MM.1S (cell line): Measurements from ENCODE around the gene ST6GALNAC4.

ENCODE experiments used
- DNase-seq: peaks from one replicate; pipeline ENCODE4 v3.0.0-alpha.2; 2015
- H2AFZ ChIP-seq: fragments of 300-600 bp; sonication (generic); 2 replicates; pipeline ENCODE4 v1.6.0; 2016; ENCODE audit warnings: antibody characterized with exemption, low read length
- H3F3A ChIP-seq: fragments of 300-600 bp; sonication (generic); 2 replicates; pipeline ENCODE4 v1.6.1; 2016; ENCODE audit warnings: mild to moderate bottlenecking, antibody characterized with exemption, low read length, moderate library complexity, mixed read lengths; ENCODE audit not compliant: insufficient read depth
- H3K27ac ChIP-seq: fragments of 300-600 bp; sonication (generic); 2 replicates; pipeline ENCODE4 v1.5.1; 2016; ENCODE audit warnings: mild to moderate bottlenecking, low read length
- H3K27me3 ChIP-seq: fragments of 300-600 bp; sonication (generic); replicated peaks from 2 replicates; pipeline ENCODE4 v1.6.0; 2016; ENCODE audit warnings: low read length; ENCODE audit not compliant: insufficient read depth
- H3K36me3 ChIP-seq: fragments of 300-600 bp; sonication (generic); replicated peaks from 2 replicates; pipeline ENCODE4 v1.6.1; 2016; ENCODE audit warnings: mild to moderate bottlenecking, low read length, mixed read lengths; ENCODE audit not compliant: insufficient read depth
- H3K4me1 ChIP-seq: fragments of 300-600 bp; sonication (generic); 2 replicates; pipeline ENCODE4 v1.6.1; 2016; ENCODE audit warnings: low read length, mixed read lengths
- H3K4me2 ChIP-seq: fragments of 300-600 bp; sonication (generic); 2 replicates; pipeline ENCODE4 v1.6.0; 2016; ENCODE audit warnings: low read depth, low read length
- H3K4me3 ChIP-seq: fragments of 300-600 bp; sonication (generic); 2 replicates; pipeline ENCODE4 v1.5.1; 2016; ENCODE audit warnings: low read length, mixed read lengths
- H3K79me2 ChIP-seq: fragments of 300-600 bp; sonication (generic); 2 replicates; pipeline ENCODE4 v1.6.1; 2016; ENCODE audit warnings: mixed run types, low read length, mixed read lengths
- H3K9ac ChIP-seq: fragments of 300-600 bp; sonication (generic); 2 replicates; pipeline ENCODE4 v1.6.1; 2016; ENCODE audit warnings: low read length, mixed read lengths
- H3K9me2 ChIP-seq: fragments of 300-600 bp; sonication (generic); replicated peaks from 2 replicates; pipeline ENCODE4 v1.6.1; 2016; ENCODE audit warnings: mild to moderate bottlenecking, low read length, mixed read lengths; ENCODE audit not compliant: insufficient read depth
- H3K9me3 ChIP-seq: fragments of 300-600 bp; sonication (generic); replicated peaks from 2 replicates; pipeline ENCODE4 v1.6.1; 2016; ENCODE audit warnings: mild to moderate bottlenecking, low read length, mixed read lengths; ENCODE audit not compliant: insufficient read depth
- H4K20me1 ChIP-seq: fragments of 300-600 bp; sonication (generic); 2 replicates; pipeline ENCODE4 v1.6.1; 2016; ENCODE audit warnings: mild to moderate bottlenecking, low read length, moderate library complexity, mixed read lengths; ENCODE audit not compliant: insufficient read depth
- CTCF ChIP-seq: fragments of 300-600 bp; sonication (generic); IDR thresholded peaks from 2 replicates; pipeline ENCODE4 v1.5.1; 2016; ENCODE audit warnings: antibody characterized with exemption, low read length, mixed read lengths
- EZH2 ChIP-seq: fragments of 300-600 bp; sonication (generic); optimal IDR thresholded peaks from 2 replicates; pipeline ENCODE3; 2017; ENCODE audit warnings: low read depth, mild to moderate bottlenecking, antibody characterized with exemption, low read length, mixed read lengths
- EZH2phosphoT487 ChIP-seq: fragments of 300-600 bp; sonication (generic); IDR thresholded peaks from 2 replicates; pipeline ENCODE4 v1.6.1; 2018; ENCODE audit warnings: antibody characterized with exemption, low read length

The ST6GALNAC4 gene

GRCh38 chr9:127897193-127897692, 19.6 kb downstream of the ST6GALNAC4 start:
- Histone ChIP-seq H3K79me2 (no peaks in the 10 kb centered on the region), H3K27me3 (no peaks in the 10 kb centered on the region), H3F3A (0 out of 2 replicates have a peak, but pooled peaks cover 4% of the 10 kb centered on the region), H4K20me1 (no peaks in the 10 kb centered on the region), H2AFZ (no peak overlapping the region), H3K4me1 (no peaks in the 10 kb centered on the region; the same call in 1 of the 2 replicates), H3K27ac (no peak overlapping the region), H3K9ac (no peak overlapping the region), H3K9me2 (no peaks in the 10 kb centered on the region), H3K4me2 (no peak overlapping the region), H3K4me3 (no peak overlapping the region), H3K9me3 (no peaks in the 10 kb centered on the region), H3K36me3 (no peaks in the 10 kb centered on the region)
- TF ChIP-seq EZH2 (no peak), CTCF (no peak), EZH2phosphoT487 (no peak)
- DNase-seq: no peak

GRCh38 chr9:127896395-127897192, 20.2 kb downstream of the ST6GALNAC4 start:
- TF ChIP-seq EZH2phosphoT487: no peak
- no peak for TF ChIP-seq EZH2
- no peak for TF ChIP-seq CTCF
- Histone ChIP-seq H3K9me2 (no peaks in the 10 kb centered on the region), H3K4me1 (no peaks in the 10 kb centered on the region; the same call in 1 of the 2 replicates), H3K36me3 (no peaks in the 10 kb centered on the region), H4K20me1 (no peaks in the 10 kb centered on the region), H2AFZ (no peak overlapping the region), H3F3A (0 out of 2 replicates have a peak, but pooled peaks cover 4% of the 10 kb centered on the region), H3K4me2 (no peak overlapping the region), H3K79me2 (no peaks in the 10 kb centered on the region), H3K27me3 (no peaks in the 10 kb centered on the region), H3K9me3 (no peaks in the 10 kb centered on the region), H3K9ac (no peak overlapping the region), H3K4me3 (no peak overlapping the region), H3K27ac (no peak overlapping the region)
- DNase-seq: no peak

- H3K4me3 ChIP-seq: no peak overlapping the region
- no peaks in the 10 kb centered on the region for H3K27me3 ChIP-seq
- H3K79me2 ChIP-seq: no peaks in the 10 kb centered on the region
- H2AFZ ChIP-seq: no peak overlapping the region
- DNase-seq: no peak
- 0 out of 2 replicates have a peak, but pooled peaks cover 4% of the 10 kb centered on the region for H3F3A ChIP-seq
- H3K36me3 ChIP-seq: no peaks in the 10 kb centered on the region
- H4K20me1 ChIP-seq: no peaks in the 10 kb centered on the region
- no peaks in the 10 kb centered on the region for H3K9me2 ChIP-seq
- TF ChIP-seq EZH2 (no peak), CTCF (no peak), EZH2phosphoT487 (no peak)
- H3K27ac ChIP-seq: no peak overlapping the region
- H3K9me3 ChIP-seq: no peaks in the 10 kb centered on the region
- no peak overlapping the region for H3K4me2 ChIP-seq
- no peaks in the 10 kb centered on the region; the same call in 1 of the 2 replicates for H3K4me1 ChIP-seq
- no peak overlapping the region for H3K9ac ChIP-seq
These were observed 21.0 kb downstream of the ST6GALNAC4 start for GRCh38 chr9:127895811-127896210.
